CD14-positive monocyte (primary cell): ENCODE measurements around the gene IL22. TPM values are rescaled to one million over a fixed set of nuclear protein-coding genes. Genes with fewer than 3 reads are reported as not detected.
A peak's percentile ranks its signal among the peaks of the same experiment; 100 is the strongest.

ENCODE experiments used
- DNase-seq, 3 donors: peaks; one replicate each; pipeline ENCODE4 v3.0.0-alpha.2; 2011 to 2022
- H2AFZ ChIP-seq: 2 replicates; pipeline ENCODE4 v1.6.0; 2012; ENCODE audit warnings: mild to moderate bottlenecking, low read depth, low read length, inconsistent platforms; ENCODE audit not compliant: insufficient read depth, poor library complexity, severe bottlenecking
- H3K27ac ChIP-seq, 2 donors: 1 replicate in 1 of 2; 2 replicates in 1 of 2; pipeline ENCODE4 v1.5.1; 2012 to 2013; ENCODE audit warnings: low read length in 2 of 2, control low read depth in 1 of 2, inconsistent platforms in 1 of 2, low read depth in 1 of 2, mild to moderate bottlenecking in 1 of 2
- H3K27me3 ChIP-seq, 2 donors: one replicate each; pipeline versions ENCODE4 v1.6.0 to v1.6.1; 2011 to 2013; ENCODE audit warnings: low read length in 2 of 2; ENCODE audit not compliant: control insufficient read depth in 2 of 2, insufficient read depth in 2 of 2
- H3K36me3 ChIP-seq, 2 donors: replicated peaks in 1 of 2; 1 replicate in 1 of 2; 2 replicates in 1 of 2; pipeline versions ENCODE4 v1.5.1 to v1.6.1; 2012 to 2013; ENCODE audit warnings: low read length in 2 of 2, control low read depth in 1 of 2, inconsistent platforms in 1 of 2, mild to moderate bottlenecking in 1 of 2; ENCODE audit not compliant: insufficient read depth in 2 of 2, control insufficient read depth in 1 of 2
- H3K4me1 ChIP-seq, 2 donors: 1 replicate in 1 of 2; 2 replicates in 1 of 2; pipeline versions ENCODE4 v1.5.1 to v1.6.1; 2012 to 2013; ENCODE audit warnings: low read length in 2 of 2, control low read depth in 1 of 2, inconsistent platforms in 1 of 2, mild to moderate bottlenecking in 1 of 2, moderate library complexity in 1 of 2; ENCODE audit not compliant: insufficient read depth in 2 of 2, control insufficient read depth in 1 of 2
- H3K4me2 ChIP-seq: replicated peaks from 2 replicates; pipeline ENCODE3; 2012; ENCODE audit warnings: low read length, moderate library complexity, mild to moderate bottlenecking; ENCODE audit not compliant: poor library complexity, severe bottlenecking; ENCODE audit errors: extremely low read depth
- H3K4me3 ChIP-seq, 3 experiments: fragments of 200-600 bp in 1 of 3; sonication (generic) in 1 of 3; replicated peaks in 1 of 3; 1 replicate in 2 of 3; 2 replicates in 1 of 3; pipeline ENCODE4 v1.5.1; 2011 to 2013; ENCODE audit warnings: low read length in 3 of 3, mild to moderate bottlenecking in 3 of 3, control low read depth in 2 of 3, low read depth in 2 of 3, inconsistent platforms in 1 of 3, moderate library complexity in 1 of 3
- H3K79me2 ChIP-seq: 2 replicates; pipeline ENCODE4 v1.6.0; 2012; ENCODE audit warnings: mild to moderate bottlenecking, control low read depth, inconsistent platforms, low read length, moderate library complexity; ENCODE audit not compliant: insufficient read depth
- H3K9ac ChIP-seq: 2 replicates; pipeline ENCODE4 v1.6.0; 2017; ENCODE audit warnings: low read length, mild to moderate bottlenecking; ENCODE audit not compliant: insufficient read depth, poor library complexity, severe bottlenecking
- H3K9me3 ChIP-seq, 2 donors: replicated peaks in 1 of 2; 1 replicate in 1 of 2; 2 replicates in 1 of 2; pipeline versions ENCODE4 v1.5.1 to v1.6.1; 2012 to 2013; ENCODE audit warnings: low read length in 2 of 2, control low read depth in 1 of 2; ENCODE audit not compliant: control insufficient read depth in 1 of 2, insufficient read depth in 1 of 2
- H4K20me1 ChIP-seq: 2 replicates; pipeline ENCODE4 v1.6.0; 2012; ENCODE audit warnings: mild to moderate bottlenecking, low read length, control low read depth, moderate library complexity; ENCODE audit not compliant: insufficient read depth
- H3K27ac Mint-ChIP-seq, 7 donors: one replicate each; pipeline ENCODE4 v1.8.0; 2020; ENCODE audit warnings: mild to moderate bottlenecking in 7 of 7, mixed read lengths in 7 of 7, moderate library complexity in 6 of 7, inconsistent platforms in 2 of 7
- H3K27me3 Mint-ChIP-seq, 3 donors: one replicate each; pipeline ENCODE4 v1.8.0; 2021 to 2022; ENCODE audit warnings: low read depth in 3 of 3, mild to moderate bottlenecking in 3 of 3, mixed read lengths in 3 of 3, moderate library complexity in 3 of 3, inconsistent platforms in 1 of 3
- H3K36me3 Mint-ChIP-seq, 2 donors: one replicate each; pipeline ENCODE4 v1.8.0; 2020; ENCODE audit warnings: mixed read lengths in 2 of 2, inconsistent platforms in 1 of 2, mild to moderate bottlenecking in 1 of 2
- H3K4me1 Mint-ChIP-seq: one replicate; pipeline ENCODE4 v1.8.0; 2020; ENCODE audit warnings: mild to moderate bottlenecking, mixed read lengths
- H3K4me3 Mint-ChIP-seq, 2 donors: one replicate each; pipeline ENCODE4 v1.8.0; 2020; ENCODE audit warnings: mild to moderate bottlenecking in 2 of 2, mixed read lengths in 2 of 2, moderate library complexity in 1 of 2
- H3K9me3 Mint-ChIP-seq, 7 donors: one replicate each; pipeline ENCODE4 v1.8.0; 2020 to 2022; ENCODE audit warnings: mixed read lengths in 7 of 7, mild to moderate bottlenecking in 6 of 7, moderate library complexity in 6 of 7, inconsistent platforms in 2 of 7
- WGBS: methylation state at CpG from one replicate; pipeline ENCODE4 v1.1.5; 2013; ENCODE audit warnings: missing lambda C conversion rate; ENCODE audit not compliant: insufficient coverage; 5-methylcytosine and 5-hydroxymethylcytosine counted together
- intact Hi-C, 2 donors: fragments of 100-400 bp; cut with micrococcal nuclease; formaldehyde crosslinking; loops; one replicate each; pipeline versions ENCODE4 v1.15.0 to v1.15.1; 2023
- polyA plus RNA-seq, 3 donors: library from polyadenylated mRNA; depleted of rRNA in 1 of 3; unstranded in 2 of 3; stranded (reverse) in 1 of 3; fragments of 300-500 nt in 2 of 3; fragments of >200 nt in 1 of 3; fragmentation: Illumina TruSeq in 2 of 3; gene quantifications; 1 replicate in 2 of 3; 2 replicates in 1 of 3; pipeline ENCODE4 v1.2.3, GENCODE V29; 2012 to 2021
- TF ChIP-seq, protein P1 (sequence below): fragments of 200-600 bp; IDR thresholded peaks from one replicate; pipeline ENCODE4 v1.8.0; 2022; ENCODE audit warnings: antibody characterized with exemption, mild to moderate bottlenecking

Gene IL22
- polyA plus RNA-seq, 3 donors, result not detected

DNA sequence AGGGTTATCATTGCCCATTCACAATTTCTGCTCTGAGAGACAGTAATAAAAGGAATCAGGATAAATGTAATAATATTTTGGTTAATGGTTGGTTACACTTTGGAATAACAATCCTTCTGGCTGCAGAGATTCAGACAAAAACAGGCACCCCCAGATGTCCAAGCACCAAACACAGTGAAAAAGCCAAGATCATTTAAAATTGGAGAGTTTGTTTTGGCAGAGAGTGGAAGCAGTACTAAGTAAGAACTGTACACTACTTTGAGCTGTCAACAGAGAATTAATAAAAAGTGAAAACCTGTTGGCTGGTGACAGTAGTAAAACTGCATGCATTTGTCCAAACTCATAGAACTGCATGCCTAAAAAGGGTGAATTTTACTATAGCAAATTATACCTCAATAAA is 15.6 kb upstream of the IL22 start:
- no peak for DNase-seq
- no peaks in the 10 kb centered on the region for H4K20me1 ChIP-seq
- H3K9me3 Mint-ChIP-seq, result peaks cover 0 to 2% (median 0%) of the 10 kb centered on the region in 7 donors

DNA sequence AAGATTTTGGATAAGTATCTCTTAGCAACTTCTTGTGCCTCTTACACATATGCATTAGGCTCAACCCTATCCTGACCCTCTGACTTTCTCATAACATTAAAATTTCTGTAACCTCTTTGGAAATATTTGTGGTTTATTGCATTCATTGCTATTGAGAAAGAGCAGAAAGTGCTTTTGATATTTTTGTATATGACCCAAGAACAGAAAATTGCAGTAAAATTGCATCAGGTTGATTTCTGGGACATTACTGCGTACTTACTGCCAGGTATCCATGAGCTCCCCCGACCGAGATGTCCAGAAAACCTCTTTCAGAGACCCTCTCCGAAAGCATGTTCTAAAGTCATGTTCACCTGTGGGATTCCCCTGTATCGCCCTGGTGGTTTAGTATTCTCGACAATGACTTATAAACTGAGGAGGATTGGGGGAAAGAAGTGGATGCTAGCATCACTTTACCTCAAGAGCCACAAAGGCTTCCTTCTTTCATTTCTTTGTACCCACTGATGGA is 14.5 kb upstream of the IL22 start:
- no peak overlapping the region for H3K4me3 ChIP-seq
- TF ChIP-seq, protein P1, sequence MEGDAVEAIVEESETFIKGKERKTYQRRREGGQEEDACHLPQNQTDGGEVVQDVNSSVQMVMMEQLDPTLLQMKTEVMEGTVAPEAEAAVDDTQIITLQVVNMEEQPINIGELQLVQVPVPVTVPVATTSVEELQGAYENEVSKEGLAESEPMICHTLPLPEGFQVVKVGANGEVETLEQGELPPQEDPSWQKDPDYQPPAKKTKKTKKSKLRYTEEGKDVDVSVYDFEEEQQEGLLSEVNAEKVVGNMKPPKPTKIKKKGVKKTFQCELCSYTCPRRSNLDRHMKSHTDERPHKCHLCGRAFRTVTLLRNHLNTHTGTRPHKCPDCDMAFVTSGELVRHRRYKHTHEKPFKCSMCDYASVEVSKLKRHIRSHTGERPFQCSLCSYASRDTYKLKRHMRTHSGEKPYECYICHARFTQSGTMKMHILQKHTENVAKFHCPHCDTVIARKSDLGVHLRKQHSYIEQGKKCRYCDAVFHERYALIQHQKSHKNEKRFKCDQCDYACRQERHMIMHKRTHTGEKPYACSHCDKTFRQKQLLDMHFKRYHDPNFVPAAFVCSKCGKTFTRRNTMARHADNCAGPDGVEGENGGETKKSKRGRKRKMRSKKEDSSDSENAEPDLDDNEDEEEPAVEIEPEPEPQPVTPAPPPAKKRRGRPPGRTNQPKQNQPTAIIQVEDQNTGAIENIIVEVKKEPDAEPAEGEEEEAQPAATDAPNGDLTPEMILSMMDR, result no peak
- H2AFZ ChIP-seq, result no peak overlapping the region
- H3K79me2 ChIP-seq, result no peaks in the 10 kb centered on the region
- no peaks in the 10 kb centered on the region for H3K36me3 Mint-ChIP-seq
- peaks cover 0 to 2% (median 0%) of the 10 kb centered on the region in 3 donors for H3K27me3 Mint-ChIP-seq
- H3K9ac ChIP-seq, result no peak overlapping the region
- H3K27ac Mint-ChIP-seq, result peak overlapping the region in 2 of 7 donors; percentile 14 to 66
- H3K4me1 ChIP-seq, result peaks cover 23 to 26% of the 10 kb centered on the region in 2 donors
- intact Hi-C loops, result no loop called here
- peaks cover 40% of the 10 kb centered on the region for H3K4me1 Mint-ChIP-seq
- H3K4me2 ChIP-seq, result no peak overlapping the region
- H3K4me3 Mint-ChIP-seq, result peak overlapping the region in 1 of 2 donors; percentile 28
- H4K20me1 ChIP-seq, result no peaks in the 10 kb centered on the region
- no peaks in the 10 kb centered on the region for H3K9me3 ChIP-seq
- H3K9me3 Mint-ChIP-seq, result peaks cover 0 to 2% (median 0%) of the 10 kb centered on the region in 7 donors
- no peak for DNase-seq
- no peak overlapping the region for H3K27ac ChIP-seq
- H3K27me3 ChIP-seq, result no peaks in the 10 kb centered on the region
- no peaks in the 10 kb centered on the region for H3K36me3 ChIP-seq
- WGBS, result 50% methylated on average over 4 of the region's 6 CpGs

More for the DNA sequence above, 15.6 kb upstream of the IL22 start:
- Mint-ChIP-seq H3K27ac (no peak overlapping the region), H3K4me3 (no peak overlapping the region), H3K27me3 (peaks cover 0 to 2% (median 0%) of the 10 kb centered on the region in 3 donors), H3K4me1 (peaks cover 40% of the 10 kb centered on the region), H3K36me3 (no peaks in the 10 kb centered on the region)
- H3K4me1 ChIP-seq, result peaks cover 23 to 26% of the 10 kb centered on the region in 2 donors
- no peaks in the 10 kb centered on the region for H3K36me3 ChIP-seq
- H3K27ac ChIP-seq, result no peak overlapping the region
- no peak overlapping the region for H2AFZ ChIP-seq
- H3K9me3 ChIP-seq, result no peaks in the 10 kb centered on the region
- TF ChIP-seq, protein P1, result no peak
- no peaks in the 10 kb centered on the region for H3K27me3 ChIP-seq
- intact Hi-C loops, result no loop called here
- H3K79me2 ChIP-seq, result no peaks in the 10 kb centered on the region
- H3K9ac ChIP-seq, result no peak overlapping the region
- H3K4me3 ChIP-seq, result no peak overlapping the region
- H3K4me2 ChIP-seq, result no peak overlapping the region
